Amygdala (tissue), 56 donors: Measurements from ENCODE around the gene GCNT2.
"Not testable (repeated sequence)": the region's sequence is repeated elsewhere in the genome, so short reads cannot be mapped to it uniquely, and the experiment has no call there.

Source experiments
- DNase-seq, 56 donors: peaks; one replicate each; lab custom pipeline; 2025; lab: John Stamatoyannopoulos, UW

GCNT2 gene

DNA sequence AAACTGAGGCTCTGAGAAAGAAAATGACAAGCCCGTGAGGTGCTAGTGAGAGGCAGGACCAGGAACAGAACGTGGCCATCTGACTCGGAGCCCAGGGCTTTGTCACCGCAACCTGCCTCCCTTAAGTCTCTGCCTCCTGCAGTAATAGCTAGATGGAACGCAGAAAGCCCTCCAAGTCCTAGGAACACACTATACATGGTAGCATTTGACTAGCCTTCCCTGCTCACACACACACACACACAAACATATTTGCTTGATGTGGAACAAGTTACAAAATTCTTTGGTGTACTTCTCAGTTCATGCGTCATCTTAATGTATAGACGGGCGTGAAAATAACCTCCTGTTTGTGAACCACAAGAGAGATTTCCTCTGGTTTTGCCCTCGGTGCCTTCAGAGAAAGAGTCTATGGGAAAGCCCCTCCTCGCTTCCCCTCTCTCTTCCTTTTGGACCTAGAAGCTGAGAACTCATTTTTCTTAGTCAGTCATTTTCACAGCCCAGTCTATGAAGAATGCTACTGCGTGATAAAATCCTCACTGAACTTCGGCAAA, 134.4 kb downstream of the GCNT2 start:
- no peak for DNase-seq

DNA sequence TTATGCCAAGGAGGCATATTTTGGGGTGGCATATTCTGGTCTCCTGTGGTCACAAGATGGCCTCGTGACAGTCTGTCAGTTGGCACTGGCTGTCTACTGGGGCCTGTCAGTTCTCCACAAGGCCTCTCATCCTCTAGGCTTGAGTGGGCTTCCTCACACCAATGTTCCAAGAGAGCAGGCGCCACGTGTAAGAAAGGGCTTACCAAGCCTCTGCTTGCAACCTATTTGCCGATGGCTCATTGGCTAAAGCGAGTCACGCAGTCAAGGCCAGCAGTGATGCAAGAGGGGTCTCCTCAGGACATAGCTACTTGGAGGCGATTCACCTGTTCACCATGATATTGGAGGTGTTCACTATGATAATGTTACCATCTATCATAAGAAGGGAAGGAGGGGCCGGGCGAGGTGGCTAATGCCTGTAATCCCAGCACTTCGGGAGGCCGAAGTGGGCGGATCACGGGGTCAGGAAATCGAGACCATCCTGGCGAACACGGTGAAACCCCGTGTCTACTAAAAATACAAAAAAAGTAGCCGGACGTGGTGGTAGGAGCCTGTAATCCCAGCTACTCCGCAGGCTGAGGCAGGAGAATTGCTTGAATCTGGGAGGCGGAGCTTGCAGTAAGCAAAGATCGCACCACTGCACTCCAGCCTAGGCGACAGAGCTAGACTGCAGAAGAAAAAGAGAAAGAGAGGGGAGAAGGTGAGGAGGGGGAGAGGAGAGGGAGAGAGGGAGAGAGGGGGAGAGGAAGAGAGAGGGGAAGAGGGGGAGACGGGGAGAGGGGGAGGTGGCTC, 138.0 kb downstream of the GCNT2 start:
- no peak for DNase-seq

DNA sequence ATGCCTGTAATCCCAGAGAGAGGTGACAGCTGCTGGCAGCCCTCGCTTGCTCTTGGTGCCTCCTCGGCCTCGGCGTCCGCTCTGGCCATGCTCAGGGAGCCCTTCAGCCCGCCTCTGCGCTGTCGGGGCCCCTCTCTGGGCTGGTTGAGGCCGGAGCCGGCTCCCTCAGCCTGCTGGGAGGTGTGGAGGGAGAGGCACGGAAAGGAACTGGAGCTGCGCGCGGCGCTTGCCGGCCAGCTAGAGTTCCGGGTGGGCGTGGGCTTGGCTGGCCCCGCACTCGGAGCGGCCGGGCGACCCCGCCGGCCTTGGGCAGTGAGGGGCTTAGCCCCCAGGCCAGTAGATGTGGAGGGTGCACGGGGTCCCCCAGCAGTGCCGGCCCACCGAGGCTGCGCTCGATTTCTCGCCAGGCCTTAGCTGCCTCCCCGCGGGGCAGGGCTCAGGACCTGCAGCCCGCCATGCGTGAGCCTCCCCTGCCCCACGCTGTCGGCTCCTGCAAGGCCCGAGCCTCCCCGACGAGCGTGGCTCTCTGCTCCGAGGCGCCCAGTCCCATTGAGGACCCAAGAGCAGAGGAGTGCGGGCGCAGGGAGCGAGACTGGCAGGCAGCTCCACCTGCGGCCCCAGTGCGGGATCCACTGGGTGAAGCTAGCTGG, 138.7 kb downstream of the GCNT2 start:
- no peak for DNase-seq

DNA sequence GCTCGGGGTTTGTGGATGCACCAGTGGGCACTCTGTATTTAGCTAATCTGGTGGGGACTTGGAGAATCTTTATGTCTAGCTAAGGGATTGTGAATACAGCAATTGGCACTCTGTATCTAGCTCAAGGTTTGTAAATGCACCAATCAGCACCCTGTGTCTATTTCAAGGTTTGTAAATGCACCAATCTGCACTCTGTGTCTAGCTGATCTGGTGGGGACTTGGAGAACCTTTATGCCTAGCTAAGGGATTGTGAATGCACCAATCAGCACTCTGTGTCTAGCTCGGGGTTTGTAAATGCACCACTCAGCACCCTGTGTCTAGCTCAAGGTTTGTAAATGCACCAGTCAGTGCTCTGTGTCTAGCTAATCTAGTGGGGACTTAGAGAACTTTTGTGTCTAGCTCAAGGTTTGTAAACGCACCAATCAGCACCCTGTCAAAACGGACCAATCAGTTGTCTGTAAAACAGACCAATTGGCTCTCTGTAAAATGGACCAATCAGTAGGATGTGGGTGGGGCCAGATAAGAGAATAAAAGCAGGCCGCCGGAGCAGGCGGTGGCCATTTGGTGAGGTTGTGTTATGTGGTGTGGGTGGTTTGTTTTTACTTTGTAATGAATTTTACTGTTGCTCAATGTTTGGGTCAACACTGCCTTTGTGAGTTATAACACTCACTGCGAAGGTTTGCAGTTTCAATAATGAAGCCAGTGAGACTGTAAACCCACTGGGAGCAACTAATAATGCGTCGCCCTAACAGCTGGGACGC, 139.5 kb downstream of the GCNT2 start:
- not testable (repeated sequence) for DNase-seq

DNA sequence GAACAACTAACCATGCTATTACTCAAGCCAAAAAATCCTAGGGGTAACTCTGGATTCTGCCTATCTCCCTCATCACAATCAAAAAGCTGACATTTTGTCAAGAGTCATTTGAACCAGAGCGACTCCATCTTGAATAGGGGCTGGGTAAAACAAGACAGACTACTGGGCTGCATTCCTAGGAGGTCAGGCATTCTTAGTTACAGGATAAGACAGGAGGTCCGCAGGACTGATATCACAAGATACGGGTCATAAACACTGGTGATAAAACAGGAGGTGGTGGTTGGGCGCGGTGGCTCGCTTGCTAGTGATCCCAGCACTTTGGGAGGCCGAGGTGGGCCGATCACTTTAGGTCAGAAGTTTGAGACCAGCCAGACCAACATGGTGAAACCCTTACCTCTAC, 141.1 kb downstream of the GCNT2 start:
- DNase-seq = no peak

DNA sequence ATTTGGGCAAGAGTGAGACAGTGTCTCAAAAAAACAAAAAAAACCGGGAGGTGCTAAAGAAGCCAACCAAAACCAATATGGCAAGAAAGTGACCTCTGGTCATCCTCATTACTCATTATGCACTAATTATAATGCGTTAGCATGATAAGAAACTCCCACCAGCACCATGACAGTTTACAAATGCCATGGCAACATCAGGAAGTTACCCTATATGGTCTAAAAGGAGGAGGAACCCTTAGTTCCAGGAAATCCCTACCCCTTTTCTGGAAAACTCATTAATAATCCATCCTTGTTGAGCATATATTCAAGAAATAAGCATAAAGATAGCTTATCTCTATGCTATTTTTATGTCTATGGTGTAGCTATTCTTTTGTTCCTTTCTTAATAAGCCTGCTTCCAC, 141.6 kb downstream of the GCNT2 start:
- no peak for DNase-seq

DNA sequence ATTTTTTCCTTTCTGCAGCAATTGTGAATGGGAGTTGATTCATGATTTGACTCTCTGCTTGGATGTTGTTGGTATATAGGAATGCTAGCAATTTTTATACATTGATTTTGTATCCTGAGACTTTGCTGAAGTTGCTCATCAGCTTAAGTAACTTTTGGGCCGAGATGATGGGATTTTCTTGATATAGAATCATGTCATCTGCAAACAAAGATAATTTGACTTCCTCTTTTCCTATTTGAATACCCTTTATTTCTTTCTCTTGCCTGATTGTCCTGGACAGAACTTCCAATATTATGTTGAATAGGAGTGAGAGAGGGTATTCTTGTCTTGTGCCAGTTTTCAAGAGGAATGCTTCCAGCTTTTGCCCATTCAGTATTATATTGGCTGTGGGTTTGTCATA, 144.4 kb downstream of the GCNT2 start:
- DNase-seq = not testable (repeated sequence)

DNA sequence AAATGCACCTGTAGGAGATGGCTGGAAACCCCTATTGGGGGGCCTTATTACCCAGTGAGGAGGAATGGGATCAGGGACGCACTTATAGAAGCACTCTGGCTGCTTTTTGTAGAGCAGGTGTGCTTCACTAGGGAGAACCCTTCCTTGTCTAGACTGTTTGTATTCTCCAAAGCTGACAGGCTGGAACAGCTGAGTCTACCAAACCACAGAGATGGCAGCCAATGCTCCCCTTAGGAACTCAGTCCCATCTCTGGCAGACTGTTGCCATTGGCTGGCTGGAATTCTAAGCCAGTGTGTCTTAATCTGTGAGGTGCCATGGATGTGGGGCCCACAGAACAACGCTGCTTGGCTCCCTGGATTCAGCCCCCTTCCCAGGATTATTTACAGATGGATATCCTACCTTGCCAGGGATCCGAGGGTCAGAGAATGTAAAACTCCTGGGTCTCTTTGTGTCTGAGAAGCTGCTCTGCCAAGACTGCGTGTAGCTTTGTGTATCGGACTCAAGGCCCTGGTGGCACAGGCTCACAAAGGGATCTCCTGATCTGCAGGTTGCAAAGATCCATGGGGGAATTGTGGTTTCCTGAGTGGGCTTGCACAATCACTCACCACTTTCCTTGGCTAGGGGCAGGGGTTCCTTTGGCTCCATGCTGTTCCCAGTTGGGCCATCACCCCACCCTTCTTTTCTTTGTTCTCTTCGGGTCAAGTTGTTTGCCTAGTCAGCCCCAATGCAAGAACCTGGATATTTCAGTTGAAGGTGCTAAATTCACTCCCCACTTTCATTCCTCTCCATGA, 147.2 kb downstream of the GCNT2 start:
- DNase-seq = no peak

DNA sequence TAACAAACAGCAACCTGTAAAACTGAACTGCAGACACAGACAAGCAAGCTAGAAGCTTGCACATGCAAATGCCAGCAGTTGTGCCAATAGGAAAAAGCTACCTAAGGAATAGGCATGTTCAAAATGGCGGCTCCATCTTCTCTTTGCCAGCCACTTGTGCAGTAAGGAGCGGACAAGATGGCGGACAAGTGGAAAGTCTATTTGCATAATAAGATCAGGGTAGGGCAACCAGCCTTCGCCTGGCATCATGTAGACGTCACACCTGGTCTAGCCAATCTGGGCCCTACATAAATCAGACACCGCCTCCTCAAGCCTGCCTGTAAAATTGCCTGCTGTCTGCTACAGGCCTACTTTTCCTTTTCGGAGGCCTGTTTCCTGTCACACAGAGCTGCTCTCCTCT, 155.3 kb downstream of the GCNT2 start:
- no peak for DNase-seq

DNA sequence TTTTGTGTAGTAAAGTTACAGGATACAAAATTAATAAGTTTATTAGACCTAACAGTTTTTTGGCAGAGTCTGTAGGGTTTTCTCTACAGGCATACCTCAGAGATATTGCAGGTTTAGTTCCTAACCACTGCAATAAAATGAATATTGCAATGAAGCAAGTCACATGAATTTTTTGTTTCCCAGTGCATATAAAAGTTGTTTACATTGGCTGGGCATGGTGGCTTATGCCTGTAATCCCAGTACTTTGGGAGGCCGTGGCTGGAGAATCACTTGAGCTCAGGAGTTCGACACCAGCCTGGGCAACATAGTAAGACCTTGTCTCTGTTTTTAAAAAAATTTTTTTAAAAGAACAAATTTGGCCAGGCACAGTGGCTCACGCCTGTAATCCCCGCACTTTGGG, 157.3 kb downstream of the GCNT2 start:
- no peak for DNase-seq
